Right lobe of liver (tissue), 6 donors: ENCODE data around the gene UBXN11. TPM values are rescaled to one million over a fixed set of nuclear protein-coding genes. Genes with fewer than 3 reads are reported as not detected.

Experiments used
- ATAC-seq, 4 donors: fragments of 200-7000 bp; cut with Tn5 transposase; one replicate each; pipeline ENCODE4 v1.9.1; 2020; ENCODE audit warnings: mild to moderate bottlenecking in 4 of 4, moderate library complexity in 4 of 4
- DNase-seq, 3 donors: peaks; one replicate each; pipeline ENCODE4 v3.0.0-alpha.2; 2020
- H3K27ac ChIP-seq, 3 donors: fragments of 200-600 bp; one replicate each; pipeline ENCODE4 v1.8.0; 2022
- H3K27me3 ChIP-seq, 2 donors: fragments of 200-600 bp; one replicate each; pipeline ENCODE4 v1.8.0; 2022
- H3K36me3 ChIP-seq, 4 donors: fragments of 200-600 bp; sonication (generic) in 1 of 4; one replicate each; pipeline versions ENCODE4 v1.5.1 to v1.8.0; 2017 to 2022; ENCODE audit warnings: control low read depth in 1 of 4
- H3K4me1 ChIP-seq, 4 donors: fragments of 200-600 bp; sonication (generic) in 1 of 4; one replicate each; pipeline versions ENCODE4 v1.5.1 to v1.8.0; 2017 to 2022; ENCODE audit warnings: control low read depth in 1 of 4
- H3K4me3 ChIP-seq, 3 donors: fragments of 200-600 bp; one replicate each; pipeline ENCODE4 v1.8.0; 2022
- H3K9me3 ChIP-seq, 4 donors: fragments of 200-600 bp; sonication (generic) in 1 of 4; one replicate each; pipeline versions ENCODE4 v1.5.1 to v1.8.0; 2017 to 2022; ENCODE audit warnings: control low read depth in 1 of 4
- POLR2A ChIP-seq: fragments of 450-650 bp; IDR thresholded peaks from one replicate; pipeline ENCODE4 v1.6.1; 2017; ENCODE audit warnings: antibody characterized with exemption, mild to moderate bottlenecking
- WGBS: methylation state at CpG from one replicate; pipeline ENCODE4 v1.1.6; 2018; ENCODE audit warnings: low coverage, low lambda C conversion rate; ENCODE audit not compliant: insufficient coverage; ENCODE audit errors: missing lambda C conversion rate; 5-methylcytosine and 5-hydroxymethylcytosine counted together
- intact Hi-C, 2 donors: fragments of 100-400 bp; cut with DNase I; formaldehyde crosslinking; loops; one replicate each; pipeline versions ENCODE4 v1.11.2 to v1.14.1; 2022
- total RNA-seq, 6 experiments: library from RNA; depleted of rRNA in 2 of 6; stranded (reverse); fragments of >200 nt in 2 of 6; fragmentation: NEBNext Ultra II Directional in 3 of 6; extraction: Animal tissue kit (Norgen Biotek cat#: 25700) in 3 of 6; gene quantifications; one replicate each; pipeline versions ENCODE4 v1.1.0 to v1.2.4, GENCODE V29; 2016 to 2023
- TF ChIP-seq, protein P1 (sequence below), 4 donors: fragments of 200-600 bp in 3 of 4; fragments of 450-650 bp in 1 of 4; IDR thresholded peaks; one replicate each; pipeline versions ENCODE4 v1.5.1 to v1.8.0; 2016 to 2022; ENCODE audit warnings: antibody characterized with exemption in 4 of 4, mild to moderate bottlenecking in 2 of 4
- donor health status: DM: no; HTN: yes; CAD: no.
- donor health status: DM: no; HTN: no; CAD: no.
- donor health status: DM: no; HTN: no; CAD: no.
- donor health status: DM: no; HTN: yes; CAD: no.
- donor health status: DM: no; HTN: yes; CAD: no.

Gene UBXN11
- total RNA-seq, 6 experiments from 2014 or later, result 4.3 to 11.3 (median 7.0) TPM

DNA sequence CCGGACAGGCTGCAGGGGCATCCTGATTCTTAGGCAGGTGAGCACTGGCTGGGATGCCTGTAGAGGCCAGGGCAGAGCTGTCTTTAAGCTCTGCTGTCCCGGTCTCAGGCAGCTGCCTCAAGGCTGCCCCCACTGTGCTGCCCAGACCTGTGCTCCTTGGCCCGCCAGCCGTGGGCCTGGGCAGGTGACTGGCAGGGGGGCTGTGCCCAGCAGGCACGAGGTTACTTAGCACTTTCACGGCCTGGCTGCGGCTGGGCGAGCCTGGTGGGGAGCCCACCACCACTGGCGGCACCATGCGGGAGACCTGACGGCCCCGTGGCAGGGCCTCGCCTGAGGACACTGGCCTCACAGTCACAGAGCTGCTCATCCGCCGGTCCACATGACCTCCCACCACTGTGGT is 39.3 kb upstream of the UBXN11 start:
- H3K9me3 ChIP-seq, result no peaks in the 10 kb centered on the region
- WGBS, result no CpG with 5 or more reads among the region's 15 CpGs
- no peak overlapping the region for H3K27ac ChIP-seq
- H3K4me3 ChIP-seq, result no peak overlapping the region
- H3K4me1 ChIP-seq, result peaks cover 0 to 2% (median 0%) of the 10 kb centered on the region in 4 donors
- no peak for DNase-seq
- TF ChIP-seq POLR2A, result no peak
- TF ChIP-seq, protein P1, sequence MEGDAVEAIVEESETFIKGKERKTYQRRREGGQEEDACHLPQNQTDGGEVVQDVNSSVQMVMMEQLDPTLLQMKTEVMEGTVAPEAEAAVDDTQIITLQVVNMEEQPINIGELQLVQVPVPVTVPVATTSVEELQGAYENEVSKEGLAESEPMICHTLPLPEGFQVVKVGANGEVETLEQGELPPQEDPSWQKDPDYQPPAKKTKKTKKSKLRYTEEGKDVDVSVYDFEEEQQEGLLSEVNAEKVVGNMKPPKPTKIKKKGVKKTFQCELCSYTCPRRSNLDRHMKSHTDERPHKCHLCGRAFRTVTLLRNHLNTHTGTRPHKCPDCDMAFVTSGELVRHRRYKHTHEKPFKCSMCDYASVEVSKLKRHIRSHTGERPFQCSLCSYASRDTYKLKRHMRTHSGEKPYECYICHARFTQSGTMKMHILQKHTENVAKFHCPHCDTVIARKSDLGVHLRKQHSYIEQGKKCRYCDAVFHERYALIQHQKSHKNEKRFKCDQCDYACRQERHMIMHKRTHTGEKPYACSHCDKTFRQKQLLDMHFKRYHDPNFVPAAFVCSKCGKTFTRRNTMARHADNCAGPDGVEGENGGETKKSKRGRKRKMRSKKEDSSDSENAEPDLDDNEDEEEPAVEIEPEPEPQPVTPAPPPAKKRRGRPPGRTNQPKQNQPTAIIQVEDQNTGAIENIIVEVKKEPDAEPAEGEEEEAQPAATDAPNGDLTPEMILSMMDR (IDR thresholded peaks at IDR 0.05), result no peak
- H3K36me3 ChIP-seq, result no peaks in the 10 kb centered on the region
- intact Hi-C loops, result no loop called here
- no peaks in the 10 kb centered on the region for H3K27me3 ChIP-seq
- peak in 1 of 4 donors; percentile 9 for ATAC-seq

DNA sequence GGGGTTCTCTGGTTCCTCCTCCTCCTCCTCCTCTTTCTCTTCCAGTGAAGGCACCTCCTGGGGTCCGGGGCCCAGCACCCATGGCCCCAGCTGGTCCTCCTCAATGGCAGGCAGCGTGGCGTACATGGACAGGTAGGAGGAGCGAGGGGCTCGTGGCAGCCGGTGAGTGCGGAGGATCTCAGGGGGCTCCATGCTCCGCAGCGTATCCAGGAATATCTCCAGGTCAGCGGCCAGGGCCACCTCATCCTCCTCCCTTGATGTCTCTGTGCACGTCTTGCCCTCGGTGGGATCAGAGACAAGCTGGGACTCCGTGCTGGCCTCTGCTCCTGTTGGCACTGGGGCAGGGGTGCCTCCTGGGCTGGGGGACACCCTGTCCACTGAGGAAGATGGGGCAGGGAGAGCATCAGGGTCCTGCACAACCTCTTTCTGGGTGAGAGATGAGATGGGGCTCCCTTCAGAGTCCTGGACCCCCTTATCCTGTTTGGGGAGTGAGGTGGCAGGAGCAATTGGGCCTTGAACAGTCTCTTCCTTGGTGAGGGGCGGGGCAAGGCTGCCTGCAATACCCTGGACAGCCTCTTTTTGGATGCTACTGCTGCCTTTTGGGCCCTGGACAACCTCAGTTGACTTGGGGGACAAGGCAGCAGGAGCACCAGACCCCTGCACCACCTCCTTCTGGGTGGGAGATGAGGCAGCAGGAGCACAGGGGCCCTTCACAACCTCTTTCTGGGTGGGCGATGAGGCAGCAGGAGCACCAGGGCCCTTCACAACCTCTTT is 37.9 kb upstream of the UBXN11 start:
- Histone ChIP-seq H3K4me3 (no peak overlapping the region), H3K27me3 (no peaks in the 10 kb centered on the region), H3K4me1 (no peaks in the 10 kb centered on the region), H3K27ac (no peak overlapping the region), H3K36me3 (no peaks in the 10 kb centered on the region), H3K9me3 (no peaks in the 10 kb centered on the region)
- TF ChIP-seq POLR2A, result no peak
- TF ChIP-seq, protein P1 (IDR thresholded peaks at IDR 0.05), result no peak
- no peak for ATAC-seq
- intact Hi-C loops, result no loop called here
- 83% methylated on average over 4 of the region's 15 CpGs for WGBS
- DNase-seq, result no peak

GRCh38 chr1:26340047-26340481 is 33.6 kb upstream of the UBXN11 start:
- H3K27me3 ChIP-seq, result no peaks in the 10 kb centered on the region
- intact Hi-C loops, result no loop called here
- no peaks in the 10 kb centered on the region for H3K9me3 ChIP-seq
- no peak overlapping the region for H3K27ac ChIP-seq
- ATAC-seq (no peak), DNase-seq (no peak)
- H3K4me3 ChIP-seq, result no peak overlapping the region
- H3K4me1 ChIP-seq, result peaks cover 0 to 9% (median 0%) of the 10 kb centered on the region in 4 donors
- TF ChIP-seq, protein P1 (IDR thresholded peaks at IDR 0.05), result no peak
- no peak for TF ChIP-seq POLR2A
- 69% methylated on average over 3 of the region's 4 CpGs for WGBS
- no peaks in the 10 kb centered on the region for H3K36me3 ChIP-seq

DNA sequence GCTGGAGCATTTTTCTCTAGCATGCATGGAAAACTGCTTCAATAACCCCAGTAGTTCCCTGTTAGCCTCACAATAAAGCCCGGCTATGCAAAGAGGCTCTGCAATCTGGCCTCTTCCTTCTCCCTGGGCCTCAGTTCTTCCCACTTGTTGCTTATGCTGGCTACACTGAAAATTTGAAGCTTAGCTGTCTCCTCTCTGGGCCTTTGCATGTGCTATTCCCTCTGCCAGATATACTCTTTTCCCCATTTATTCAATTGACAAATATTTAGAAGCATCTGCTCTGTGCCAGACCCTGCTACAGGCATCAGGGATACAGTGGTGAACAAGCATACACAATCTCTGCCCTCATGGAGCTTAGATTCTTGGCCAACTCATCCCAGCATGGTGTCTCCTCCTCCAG is 32.2 kb upstream of the UBXN11 start:
- no peak overlapping the region for H3K4me3 ChIP-seq
- WGBS, result 100% methylated on average over 1 of the region's 1 CpG
- no peak overlapping the region for H3K27ac ChIP-seq
- H3K4me1 ChIP-seq, result peaks cover 0 to 9% (median 0%) of the 10 kb centered on the region in 4 donors
- intact Hi-C loops, result no loop called here
- DNase-seq (no peak), ATAC-seq (no peak)
- no peaks in the 10 kb centered on the region for H3K27me3 ChIP-seq
- no peak for TF ChIP-seq POLR2A
- TF ChIP-seq, protein P1 (IDR thresholded peaks at IDR 0.05), result no peak
- no peaks in the 10 kb centered on the region for H3K36me3 ChIP-seq
- H3K9me3 ChIP-seq, result no peaks in the 10 kb centered on the region
